CD4-positive, alpha-beta T cell treated with Interleukin-17A for 1 hour (primary cell): ENCODE results near the gene PLEKHA8.

Experiments
- DNase-seq: peaks from one replicate; pipeline ENCODE4 v3.0.0-alpha.2; 2020

Gene PLEKHA8, protein sequence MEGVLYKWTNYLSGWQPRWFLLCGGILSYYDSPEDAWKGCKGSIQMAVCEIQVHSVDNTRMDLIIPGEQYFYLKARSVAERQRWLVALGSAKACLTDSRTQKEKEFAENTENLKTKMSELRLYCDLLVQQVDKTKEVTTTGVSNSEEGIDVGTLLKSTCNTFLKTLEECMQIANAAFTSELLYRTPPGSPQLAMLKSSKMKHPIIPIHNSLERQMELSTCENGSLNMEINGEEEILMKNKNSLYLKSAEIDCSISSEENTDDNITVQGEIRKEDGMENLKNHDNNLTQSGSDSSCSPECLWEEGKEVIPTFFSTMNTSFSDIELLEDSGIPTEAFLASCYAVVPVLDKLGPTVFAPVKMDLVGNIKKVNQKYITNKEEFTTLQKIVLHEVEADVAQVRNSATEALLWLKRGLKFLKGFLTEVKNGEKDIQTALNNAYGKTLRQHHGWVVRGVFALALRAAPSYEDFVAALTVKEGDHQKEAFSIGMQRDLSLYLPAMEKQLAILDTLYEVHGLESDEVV

DNA sequence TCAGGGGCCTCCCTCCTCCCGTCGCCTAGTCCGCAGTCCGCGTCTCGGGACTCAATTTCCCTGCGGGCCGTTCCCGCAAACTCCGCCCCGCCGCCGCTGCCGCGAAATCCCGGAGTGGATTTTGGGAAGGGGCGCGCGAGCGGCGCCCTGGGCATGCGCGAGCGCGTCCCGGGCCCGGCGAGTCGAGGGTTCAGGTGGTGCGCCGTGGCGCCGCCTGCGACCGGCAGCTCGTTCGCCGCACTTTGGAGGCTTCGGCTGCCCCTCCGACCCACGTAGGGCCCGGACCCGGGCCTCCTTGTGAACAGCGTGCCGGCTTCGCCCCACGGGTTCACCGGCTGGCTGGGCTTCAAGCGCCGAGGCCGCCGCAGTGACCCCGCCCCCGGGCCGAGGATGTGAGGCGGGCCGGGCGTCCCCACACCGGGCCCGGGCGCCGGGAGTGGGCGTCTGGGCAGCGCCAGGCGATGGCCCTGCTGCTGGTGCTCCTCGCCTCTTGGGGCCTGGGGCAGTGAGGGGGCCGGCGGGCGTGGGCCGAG lies at the start of gene PLEKHA8:
Gene PLEKHA8 (plus strand): TSS at position 197 of the 533 bp plus-strand sequence. CDS start 351 bp downstream, outside the sequence.
- peak; percentile 92 for DNase-seq

DNA sequence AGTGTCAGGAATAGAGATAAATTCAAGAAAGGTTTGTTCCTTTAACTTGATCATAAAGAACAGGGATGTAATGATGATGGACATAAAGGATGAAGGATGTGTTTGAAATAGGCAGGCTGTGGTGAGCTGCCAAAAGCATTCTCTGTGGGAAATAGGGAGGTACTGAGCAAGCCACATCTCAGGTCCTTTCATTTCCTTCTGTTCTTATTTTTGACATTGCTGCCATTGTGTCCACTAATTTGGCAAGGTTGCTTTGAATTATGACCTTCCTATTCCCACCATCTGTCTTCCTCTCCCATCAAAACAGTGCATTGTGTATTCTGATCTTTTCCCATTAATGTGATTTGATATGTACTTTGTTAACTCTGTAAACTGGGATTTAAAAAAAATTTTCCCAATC lies 48.1 kb upstream of the PLEKHA8 start:
- no peak for DNase-seq

DNA sequence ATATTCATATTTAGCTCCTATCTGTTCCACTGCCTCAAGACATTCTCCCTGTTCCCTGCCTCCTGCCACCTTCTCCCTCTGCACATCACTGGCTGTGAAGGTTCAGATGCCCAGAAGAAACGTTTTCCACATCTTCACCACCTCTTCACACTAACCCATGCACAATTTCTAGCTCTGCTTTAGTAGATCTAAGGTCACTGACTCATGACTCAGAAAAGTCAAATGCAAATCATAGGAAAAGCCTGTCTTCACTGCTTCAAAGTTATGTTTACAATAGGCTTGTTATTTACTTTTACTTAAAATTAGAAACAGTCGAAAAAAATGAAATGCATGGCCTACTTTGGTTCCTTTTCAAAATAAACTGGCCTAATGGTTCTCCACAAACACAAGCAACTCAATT lies 41.1 kb upstream of the PLEKHA8 start:
- DNase-seq: no peak

DNA sequence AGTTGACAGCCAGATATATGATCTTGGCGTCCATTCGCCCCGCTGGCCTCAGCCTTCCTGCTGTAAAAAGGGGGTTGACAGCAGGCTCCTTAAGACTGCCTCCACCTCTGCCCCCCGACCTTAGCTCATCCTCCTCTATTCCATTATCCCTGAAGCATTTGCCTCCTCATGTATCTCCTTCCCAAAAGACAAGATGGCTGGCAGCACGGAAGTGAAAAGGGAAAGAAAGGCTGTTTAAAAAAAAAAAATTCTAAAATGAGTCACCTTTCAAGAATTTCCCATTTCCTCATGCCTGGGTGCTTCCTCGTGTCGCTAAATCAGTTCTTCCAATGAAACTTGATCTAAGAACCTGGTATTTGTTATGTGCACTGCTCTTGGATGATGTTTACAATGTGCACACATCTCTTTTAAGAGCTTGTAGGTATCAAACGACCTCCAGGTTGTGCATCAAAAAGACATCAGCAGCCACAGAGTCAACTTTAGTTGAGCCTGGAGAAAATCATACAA lies 40.3 kb upstream of the PLEKHA8 start:
- DNase-seq: no peak

DNA sequence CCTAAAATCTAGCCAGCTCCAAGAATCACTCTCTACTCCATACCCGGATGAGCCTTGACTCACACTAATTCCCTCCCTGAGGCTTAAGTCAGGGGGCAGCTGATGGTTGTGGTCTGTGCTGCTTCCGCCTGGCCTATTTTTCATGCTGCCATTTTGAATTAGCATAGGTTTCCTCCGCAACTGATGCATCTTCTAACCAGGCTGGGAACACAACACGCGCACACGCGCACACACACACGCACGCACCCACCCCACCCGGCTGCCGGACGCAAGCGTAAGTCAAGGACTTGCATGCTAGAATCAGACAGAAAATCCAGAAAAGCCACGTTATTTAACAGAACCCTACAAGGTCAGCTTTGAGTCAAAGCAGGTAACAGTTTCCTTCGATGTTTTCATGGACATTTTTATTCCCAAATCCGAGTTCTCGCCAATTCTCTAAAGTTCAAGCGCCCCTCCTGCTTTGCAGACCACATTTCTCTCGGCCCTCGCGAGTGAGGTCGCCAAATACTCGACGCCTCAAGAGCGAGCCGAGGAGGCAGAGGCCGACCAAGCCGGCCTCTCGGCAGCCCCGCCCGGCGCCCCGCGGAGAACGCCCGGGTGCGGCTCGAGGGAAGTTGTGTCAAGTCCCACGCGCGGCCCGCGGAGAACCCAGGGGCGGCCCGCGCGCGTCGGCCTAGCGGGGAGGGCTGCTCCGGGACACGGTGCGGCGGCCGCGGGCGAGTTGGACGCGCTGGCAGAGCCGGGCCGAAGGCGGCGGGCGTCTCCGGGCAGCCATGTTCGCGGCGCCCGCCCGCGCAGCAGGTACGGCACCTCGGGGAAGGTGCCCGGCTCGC lies 39.6 kb upstream of the PLEKHA8 start:
- DNase-seq: peak; percentile 22

DNA sequence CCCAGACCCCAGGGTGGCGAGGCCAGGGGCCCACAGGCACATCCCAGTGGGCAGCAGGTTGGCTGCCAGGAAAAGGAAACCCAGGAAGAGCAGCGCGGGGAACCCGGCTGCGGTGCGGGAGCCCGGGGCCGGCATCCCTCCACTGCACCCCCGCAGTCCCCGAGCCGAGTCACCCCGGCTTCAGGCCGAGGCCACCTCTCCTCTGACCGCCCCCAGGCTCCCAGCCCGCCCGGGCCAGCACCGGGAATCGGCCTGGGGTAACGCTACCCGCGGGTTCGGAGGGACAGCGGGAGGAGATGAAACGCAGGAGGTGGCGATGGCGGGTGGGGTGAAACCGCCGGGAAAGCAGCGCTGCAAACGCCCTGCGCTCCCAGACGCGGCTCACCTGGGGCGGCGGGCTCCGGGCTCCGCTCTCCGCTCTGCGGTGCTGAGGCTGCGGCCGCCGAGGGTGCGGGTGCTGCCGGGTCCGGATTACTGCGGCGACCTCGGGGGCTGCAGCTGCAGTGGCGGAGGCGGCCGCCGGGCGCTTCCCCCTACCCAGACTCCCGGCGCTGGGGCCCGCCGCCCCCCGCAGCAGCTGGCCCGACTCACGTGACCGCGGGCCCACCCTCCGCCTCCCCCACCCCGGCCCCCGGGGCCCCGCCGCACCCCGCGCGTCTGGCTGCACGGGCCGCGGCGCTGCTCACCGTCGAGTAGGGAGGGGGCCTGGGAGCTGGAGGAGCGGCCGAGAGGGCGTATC lies 38.8 kb upstream of the PLEKHA8 start, which contains the start of gene SCRN1:
Gene SCRN1 (minus strand): TSS at position 545 of the 739 bp plus-strand sequence. CDS start 20,734 bp downstream, outside the sequence.
- no peak for DNase-seq

DNA sequence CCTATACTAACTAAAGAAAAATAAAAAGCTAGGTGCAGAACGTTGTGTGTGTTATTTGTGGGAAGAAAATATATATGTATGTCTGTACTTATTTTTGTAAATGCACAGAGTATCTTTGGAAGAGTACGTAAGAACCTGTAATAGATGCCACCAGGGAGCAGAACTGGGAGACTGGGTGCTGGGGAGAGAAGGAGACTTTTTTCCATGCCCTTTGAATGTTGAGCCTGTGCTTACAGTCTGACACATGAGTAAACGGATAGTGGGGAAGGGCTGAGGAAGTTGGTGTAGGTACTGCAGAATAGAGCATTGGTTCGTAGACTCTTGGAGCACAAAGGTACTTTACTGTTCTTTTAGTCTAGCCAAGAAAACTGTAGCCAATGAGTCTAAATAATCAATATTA lies 37.3 kb upstream of the PLEKHA8 start:
- no peak for DNase-seq

DNA sequence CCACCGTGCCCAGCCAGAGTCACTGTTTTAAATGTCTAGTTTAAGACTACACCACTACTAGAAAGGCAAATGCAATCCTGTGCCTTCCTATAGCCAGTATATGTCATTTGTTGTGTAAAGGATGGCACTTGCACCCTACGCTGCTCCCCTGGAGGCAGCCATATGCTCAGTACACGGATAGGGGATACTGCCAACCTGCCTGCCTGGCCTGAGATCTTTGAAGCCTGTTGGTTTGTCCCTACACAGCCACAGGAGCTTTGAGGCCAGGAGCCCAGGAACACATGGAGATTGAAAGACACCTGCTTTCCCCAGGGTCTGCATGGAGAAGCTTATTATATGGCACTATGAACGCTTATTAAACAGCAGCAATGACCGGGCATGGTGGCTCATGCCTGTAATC lies 36.3 kb upstream of the PLEKHA8 start:
- no peak for DNase-seq

DNA sequence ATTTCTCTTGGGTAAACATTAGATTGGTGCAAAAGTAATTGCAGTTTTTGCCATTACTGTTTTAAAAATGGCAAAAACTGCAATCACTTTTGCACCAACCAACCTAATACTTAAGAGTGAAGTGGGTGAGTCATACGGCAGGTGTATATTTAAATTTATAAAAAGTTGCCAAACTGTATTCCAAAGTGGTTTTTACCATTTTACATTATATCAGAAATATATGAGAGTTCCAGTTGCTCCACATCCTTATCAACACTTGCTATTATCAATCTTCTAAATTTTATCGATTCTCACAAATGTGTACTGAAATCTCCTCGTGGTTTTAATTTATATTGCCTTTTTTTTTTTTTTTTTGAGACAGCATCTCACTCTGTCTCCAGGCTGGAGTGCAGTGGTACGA lies 35.1 kb upstream of the PLEKHA8 start:
- DNase-seq: no peak

DNA sequence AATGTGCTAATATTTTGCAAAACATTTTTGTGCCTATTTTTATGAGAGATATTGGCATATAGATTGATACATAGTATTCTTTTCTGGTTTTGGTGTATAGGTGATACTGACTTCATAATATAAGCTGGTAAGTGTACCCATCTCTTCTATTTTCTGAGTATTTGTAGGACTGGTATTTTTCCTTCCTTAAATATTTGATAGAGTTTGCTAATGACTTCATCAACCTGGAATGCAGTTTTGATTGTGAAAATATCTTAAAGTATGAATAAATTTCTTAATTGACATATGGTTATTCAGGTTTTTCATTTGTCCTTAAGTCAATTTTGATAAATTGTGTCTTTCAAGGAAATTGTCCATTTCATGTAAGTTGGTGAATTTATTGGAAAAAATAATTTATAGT lies 32.6 kb upstream of the PLEKHA8 start:
- no peak for DNase-seq

DNA sequence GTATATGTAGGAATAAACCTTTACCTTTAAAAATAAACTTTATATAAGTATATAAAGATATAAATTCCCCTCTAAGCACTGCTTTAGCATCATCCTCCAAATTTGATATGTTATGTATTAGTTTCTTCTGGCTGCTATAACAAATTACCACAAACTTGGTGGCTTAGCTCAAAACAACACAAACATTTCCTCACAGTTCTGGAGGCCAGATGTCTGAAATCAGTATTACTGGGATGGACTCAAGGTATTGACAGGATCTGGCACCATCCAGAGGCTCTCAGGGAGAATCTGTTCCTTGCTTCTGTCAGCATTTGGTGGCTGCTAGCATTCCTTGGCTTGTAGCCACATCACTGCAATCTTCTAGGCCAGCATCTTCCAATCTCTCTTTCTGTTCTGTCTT lies 31.9 kb upstream of the PLEKHA8 start:
- DNase-seq: no peak

DNA sequence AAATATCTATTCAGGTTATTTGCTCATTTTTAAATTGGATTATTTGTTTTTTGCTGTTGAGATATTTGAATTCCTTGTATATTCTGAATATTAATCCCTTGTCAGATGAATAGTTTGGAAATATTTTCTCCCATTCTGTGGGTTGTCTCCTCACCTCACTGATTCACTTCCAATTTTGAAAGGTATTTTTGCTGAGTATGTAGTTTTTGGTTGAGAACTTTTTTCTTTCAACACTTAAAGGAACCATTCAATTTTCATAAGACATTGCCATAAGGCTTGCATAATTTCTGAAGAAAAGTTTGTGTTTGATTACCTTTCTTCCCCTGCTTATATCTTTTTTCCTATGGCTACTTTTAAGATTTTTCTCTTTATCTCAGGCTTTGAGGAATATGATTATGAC lies 29.7 kb upstream of the PLEKHA8 start:
- no peak for DNase-seq

DNA sequence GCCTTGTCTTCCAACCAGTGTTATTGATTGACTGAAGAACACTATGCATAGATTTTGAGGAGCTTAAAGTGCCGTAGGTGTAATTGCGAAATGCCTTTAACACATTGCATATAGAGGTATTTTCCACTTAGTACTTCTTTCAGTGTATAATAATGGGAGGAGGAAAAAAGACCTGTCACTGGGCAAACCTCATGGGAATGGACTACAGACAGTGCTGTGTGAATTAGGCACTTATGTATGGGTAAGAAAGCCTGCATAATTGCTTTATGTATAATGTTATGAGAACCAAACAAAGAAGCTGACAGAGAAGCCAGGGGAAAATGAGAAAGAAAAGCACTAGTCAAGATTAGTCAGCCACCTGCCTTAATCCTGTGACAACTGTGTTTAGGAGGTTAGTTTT lies 26.2 kb upstream of the PLEKHA8 start:
- no peak for DNase-seq

DNA sequence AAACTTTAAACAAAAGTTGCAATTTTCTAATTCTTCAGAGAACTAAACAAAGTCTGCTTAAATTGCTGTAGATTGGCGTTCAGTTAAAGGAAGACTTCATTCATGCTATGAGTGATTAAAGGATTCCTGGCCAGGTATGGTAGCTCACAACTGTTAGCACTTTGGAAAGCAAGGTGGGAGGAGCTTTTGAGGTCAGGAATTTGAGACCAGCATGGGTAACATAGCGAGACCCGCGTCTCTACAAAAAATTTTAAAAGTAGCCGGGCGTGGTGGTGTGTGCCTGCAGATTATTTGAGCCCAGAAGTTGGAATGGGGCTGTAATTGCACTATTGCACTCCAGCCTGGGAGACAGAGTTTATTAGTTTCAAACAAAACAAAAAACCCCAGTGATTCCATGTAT lies 25.1 kb upstream of the PLEKHA8 start:
- no peak for DNase-seq

DNA sequence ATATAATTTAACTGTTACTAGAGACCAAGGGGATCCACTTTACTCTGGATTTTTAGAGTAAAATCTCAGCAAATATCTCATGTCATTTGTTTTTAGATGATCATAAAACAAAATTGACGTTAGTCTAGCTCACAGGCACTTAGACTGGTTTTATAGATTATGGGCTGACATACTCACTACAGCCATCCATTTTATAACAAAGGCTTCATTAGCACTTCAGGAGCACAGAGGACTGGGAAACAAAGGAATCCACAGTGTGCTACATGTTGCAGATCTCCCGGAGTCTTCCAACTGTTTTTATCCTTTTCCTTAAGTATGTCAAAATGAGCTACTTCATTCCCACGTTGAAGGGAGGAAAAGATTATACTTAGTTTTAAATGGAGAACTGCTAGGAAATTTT lies 22.7 kb upstream of the PLEKHA8 start:
- DNase-seq: no peak

DNA sequence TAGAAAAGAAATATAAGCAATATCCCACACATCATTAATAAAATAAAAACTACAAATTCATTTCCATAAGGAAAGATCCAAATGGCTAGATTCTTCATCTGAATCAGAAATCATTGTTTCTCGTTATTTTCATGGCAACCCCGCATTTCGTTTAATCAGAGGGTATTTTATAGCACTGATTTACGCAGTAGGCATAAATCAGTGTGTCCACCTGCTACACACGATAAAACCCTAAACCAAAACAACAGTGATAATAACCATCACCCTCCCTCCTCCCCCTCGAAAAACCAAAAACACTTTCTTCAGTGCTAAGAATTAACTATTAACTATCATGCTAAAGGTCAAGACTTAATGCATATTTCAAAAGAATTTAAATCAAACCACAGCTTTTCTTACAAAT lies 18.2 kb upstream of the PLEKHA8 start:
- no peak for DNase-seq

DNA sequence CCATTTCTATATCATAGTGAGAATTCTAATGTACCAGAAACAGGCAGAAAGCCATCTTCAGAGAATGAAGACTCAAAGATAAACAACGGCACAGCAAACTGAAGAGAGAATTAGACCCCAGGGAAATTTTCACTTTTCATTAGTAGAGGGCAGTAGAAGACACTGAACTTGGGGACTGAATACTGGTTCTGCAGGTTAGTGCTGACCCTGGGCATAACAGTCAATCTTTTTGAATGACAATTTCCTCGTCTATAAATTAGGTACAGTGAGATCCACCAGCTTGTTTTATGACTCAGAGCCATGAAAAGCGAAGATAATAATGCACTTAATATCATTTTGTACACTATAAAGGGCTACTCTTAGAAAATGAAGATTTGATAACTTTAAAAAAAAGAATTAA lies 15.5 kb upstream of the PLEKHA8 start:
- DNase-seq: no peak

DNA sequence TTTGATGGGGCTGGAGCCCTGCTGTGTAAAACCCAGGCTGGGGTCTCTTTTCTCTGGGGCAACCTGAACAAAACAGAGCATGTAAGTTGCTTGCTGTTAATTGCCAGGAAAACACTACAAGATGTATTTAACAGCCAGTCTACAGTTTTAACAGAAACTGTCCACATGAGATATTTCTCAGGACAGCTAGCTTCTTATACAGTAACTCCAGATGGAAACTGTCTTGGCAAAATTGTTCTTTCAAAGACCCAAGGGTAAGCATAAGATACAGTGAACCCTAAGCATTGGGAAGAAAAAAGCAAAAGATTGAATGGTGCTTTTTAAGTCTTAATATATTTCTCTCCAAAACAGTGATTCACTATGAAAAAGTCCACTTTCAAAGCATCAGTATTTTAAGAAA lies 9.8 kb upstream of the PLEKHA8 start:
- DNase-seq: no peak

DNA sequence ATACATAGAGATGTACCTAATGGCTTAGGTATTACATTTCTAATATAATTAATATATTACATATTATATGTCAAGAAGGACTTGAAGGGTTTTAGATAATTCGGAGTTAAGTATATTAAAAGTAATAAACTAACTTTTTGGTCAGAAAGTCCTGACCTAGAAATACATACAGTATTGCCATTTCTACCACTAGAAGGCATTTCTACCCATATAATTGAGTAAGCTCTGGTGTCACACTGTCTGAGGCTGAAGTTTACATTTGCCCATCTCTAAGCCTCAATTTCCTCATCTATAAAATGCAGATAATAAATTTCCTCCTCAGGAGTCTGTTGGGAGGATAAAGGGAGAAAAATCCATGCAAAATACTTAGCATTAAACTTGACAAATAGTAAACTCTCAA lies 8.8 kb upstream of the PLEKHA8 start:
- no peak for DNase-seq

DNA sequence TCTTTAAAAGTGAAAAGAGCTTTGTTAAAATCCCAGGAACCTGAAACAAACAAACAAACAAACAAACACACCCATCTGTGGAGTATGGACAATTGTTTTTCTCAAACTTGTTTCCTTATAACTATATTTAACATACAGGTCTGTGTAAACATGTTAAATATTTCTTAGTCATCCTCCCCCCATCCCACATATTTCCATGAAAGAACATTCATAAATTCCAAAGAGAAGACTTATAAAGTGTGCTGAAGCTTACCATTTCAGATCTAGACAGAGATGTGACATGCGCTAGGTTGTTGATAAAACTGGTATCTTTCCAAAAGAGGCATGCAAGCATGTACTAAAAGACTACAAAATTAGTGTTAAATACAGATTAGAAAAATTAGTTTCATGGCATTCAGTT lies 8.3 kb upstream of the PLEKHA8 start:
- no peak for DNase-seq

DNA sequence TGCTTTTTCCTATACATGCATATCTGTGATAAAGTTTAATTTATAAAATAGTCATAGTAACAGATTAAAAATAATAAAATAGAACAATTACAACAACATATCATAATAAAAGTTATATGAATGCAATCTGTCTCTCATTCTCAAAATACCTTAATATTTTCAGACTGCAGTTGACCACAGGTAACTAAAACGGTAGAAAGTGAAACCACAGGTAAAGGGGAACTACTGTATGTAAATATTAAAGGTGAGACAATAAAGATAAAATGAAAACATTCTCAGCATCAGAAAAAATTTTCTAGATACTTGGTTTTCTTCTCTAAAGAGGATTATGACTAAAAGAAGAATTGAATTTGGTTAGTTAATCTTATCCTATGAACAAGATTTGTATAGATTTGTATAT lies 7.7 kb upstream of the PLEKHA8 start:
- no peak for DNase-seq

DNA sequence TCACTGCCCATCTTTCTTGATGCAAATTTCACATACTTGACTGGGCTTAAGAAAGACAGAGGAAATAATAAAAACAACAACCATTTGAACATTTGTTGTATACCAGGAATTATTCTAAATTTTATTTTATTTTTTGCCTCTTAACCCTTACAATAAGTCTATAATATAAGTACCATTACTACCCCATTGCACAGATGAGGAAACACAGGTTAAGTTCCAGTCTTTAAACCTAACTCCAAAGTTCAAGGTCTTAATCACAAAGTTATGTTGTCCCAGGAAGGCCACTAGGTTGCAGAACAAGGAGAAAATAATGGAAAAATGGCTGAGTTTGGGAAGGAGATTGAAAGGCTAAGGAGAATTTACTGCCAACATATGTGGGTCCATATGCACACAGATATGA lies 5.2 kb upstream of the PLEKHA8 start:
- DNase-seq: no peak

DNA sequence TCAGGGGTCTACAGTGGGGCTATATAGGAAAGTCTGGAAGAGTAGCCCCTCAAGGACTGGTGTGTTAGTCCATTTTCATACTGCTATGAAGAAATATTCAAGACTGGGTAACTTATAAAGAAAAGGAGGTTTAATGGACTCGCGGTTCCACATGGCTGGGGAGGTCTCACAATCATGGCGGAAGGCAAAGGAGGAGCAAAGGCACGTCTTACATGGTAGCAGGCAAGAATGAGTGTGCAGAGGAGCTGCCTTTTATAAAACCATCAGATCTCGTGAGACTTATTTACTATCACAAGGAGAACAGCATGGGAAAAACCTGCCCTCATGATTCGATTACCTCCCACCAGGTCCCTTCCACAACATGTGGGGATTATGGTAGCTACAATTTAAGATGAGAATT lies 4.7 kb upstream of the PLEKHA8 start:
- DNase-seq: no peak
